ENCODE measurements around the gene USP12. TPM values are rescaled to one million over a fixed set of nuclear protein-coding genes. Genes with fewer than 3 reads are reported as not detected.

Gene USP12
- total RNA-seq, 1 donor, result 28.2 TPM

DNA sequence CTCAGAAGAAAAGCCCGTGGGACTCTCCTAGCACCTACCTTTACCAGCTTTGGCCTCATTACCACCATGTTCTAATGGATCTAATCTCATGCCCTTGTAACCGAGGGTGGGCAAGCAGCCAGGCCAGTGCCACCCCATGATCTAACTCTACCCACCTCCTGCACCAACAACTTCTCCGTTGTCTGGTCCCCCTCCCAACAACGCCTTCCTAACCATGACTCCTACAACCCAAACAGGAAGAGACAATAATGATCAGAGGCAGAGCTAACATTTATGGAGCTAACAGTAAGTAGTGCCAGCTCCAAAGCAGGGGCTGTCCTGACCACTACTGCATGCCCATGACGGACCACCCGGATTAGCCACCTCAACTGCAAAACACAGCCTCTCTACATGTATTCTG is 3.5 kb downstream of the USP12 start:
- no peak for DNase-seq (ENCODE audit: low read depth)

GRCh38 chr13:27166313-27166712 is 5.3 kb downstream of the USP12 start:
- H3K4me3 ChIP-seq (ENCODE audit: low read depth, low read length), result no peak overlapping the region
- no peak for TF ChIP-seq CTCF (IDR thresholded peaks at IDR 0.05; ENCODE audit: insufficient read depth, low read length)
- no peak for DNase-seq (ENCODE audit: low read depth)

More for the DNA sequence above, 3.5 kb downstream of the USP12 start:
- no peak overlapping the region for H3K4me3 ChIP-seq (ENCODE audit: low read depth, low read length)
- no peak for TF ChIP-seq CTCF (IDR thresholded peaks at IDR 0.05; ENCODE audit: insufficient read depth, low read length)

- no peak for DNase-seq (ENCODE audit: low read depth)
- TF ChIP-seq CTCF (IDR thresholded peaks at IDR 0.05; ENCODE audit: insufficient read depth, low read length), result no peak
- H3K4me3 ChIP-seq (ENCODE audit: low read depth, low read length), result no peak overlapping the region
Observed at GRCh38 chr13:27161980-27162379, 9.6 kb downstream of the USP12 start.

DNA sequence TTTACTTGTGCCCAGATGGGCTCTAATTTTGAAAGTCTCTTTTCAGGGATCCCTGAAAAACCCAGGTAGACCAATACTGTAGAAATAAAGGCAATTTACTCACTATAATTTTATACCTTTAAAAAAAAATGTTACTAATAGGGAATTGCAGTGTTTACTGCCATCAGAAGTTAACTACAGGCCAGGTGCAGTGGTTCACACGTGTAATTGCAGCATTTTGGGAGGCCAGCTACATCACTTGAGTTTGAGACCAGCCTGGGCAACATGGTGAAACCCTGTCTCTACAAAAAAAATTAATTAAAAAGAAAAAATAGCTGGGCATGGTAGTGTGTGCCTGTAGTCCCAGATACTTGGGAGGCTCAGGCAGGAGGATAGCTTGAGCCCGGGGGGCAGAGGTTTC is 10.2 kb downstream of the USP12 start:
- no peak for DNase-seq (ENCODE audit: low read depth)
- no peak overlapping the region for H3K4me3 ChIP-seq (ENCODE audit: low read depth, low read length)
- no peak for TF ChIP-seq CTCF (IDR thresholded peaks at IDR 0.05; ENCODE audit: insufficient read depth, low read length)

- no peak for TF ChIP-seq CTCF (IDR thresholded peaks at IDR 0.05; ENCODE audit: insufficient read depth, low read length)
- no peak overlapping the region for H3K4me3 ChIP-seq (ENCODE audit: low read depth, low read length)
- no peak for DNase-seq (ENCODE audit: low read depth)
Observed at GRCh38 chr13:27160657-27161295, 10.8 kb downstream of the USP12 start.

- TF ChIP-seq CTCF (IDR thresholded peaks at IDR 0.05; ENCODE audit: insufficient read depth, low read length), result no peak
- no peak for DNase-seq (ENCODE audit: low read depth)
- H3K4me3 ChIP-seq (ENCODE audit: low read depth, low read length), result no peak overlapping the region
Observed at GRCh38 chr13:27159806-27160563, 11.6 kb downstream of the USP12 start.

Measured in fibroblast of the aortic adventitia (primary cell).